K562 (cell line): Measurements from ENCODE around the gene ZDHHC3.

Experiments used
- GABPB2 ChIP-seq: fragments of 250-450 bp; sonication (Bioruptor Pico); conservative IDR thresholded peaks from 2 replicates; pipeline ENCODE4 v1.5.1; 2021; ENCODE audit warnings: mild to moderate bottlenecking
- JUN ChIP-seq, 2 experiments: sonication (generic) in 1 of 2; formaldehyde crosslinking in 1 of 2; IDR thresholded peaks; 2 replicates each; pipeline versions ENCODE4 v1.6.1 to v1.8.0; 2012 to 2022; ENCODE audit warnings: borderline replicate concordance in 2 of 2, mild to moderate bottlenecking in 2 of 2, improper control_type of control experiment in 1 of 2, low read depth in 1 of 2, low read length in 1 of 2, missing genetic modification reagents in 1 of 2
- TAF1 ChIP-seq: IDR thresholded peaks from 2 replicates; pipeline ENCODE4 v1.6.1; 2011; ENCODE audit warnings: mild to moderate bottlenecking, low read length, moderate library complexity; ENCODE audit not compliant: insufficient read depth, control insufficient read depth, severe bottlenecking; ENCODE audit errors: extremely low read depth
- TF ChIP-seq, protein P1 (sequence below): fragments of 450-650 bp; IDR thresholded peaks from one replicate; pipeline ENCODE4 v1.6.1; 2018; ENCODE audit warnings: mild to moderate bottlenecking, moderate library complexity; ENCODE audit not compliant: partially characterized antibody
- TF ChIP-seq, protein P2 (sequence below): sonication (generic); formaldehyde crosslinking; IDR thresholded peaks from 2 replicates; pipeline ENCODE4 v1.8.1; 2023; ENCODE audit warnings: mild to moderate bottlenecking, missing genetic modification reagents, moderate library complexity
- TF ChIP-seq, protein P3 (sequence below): sonication (generic); formaldehyde crosslinking; IDR thresholded peaks from 2 replicates; pipeline ENCODE4 v1.8.1; 2023; ENCODE audit warnings: mild to moderate bottlenecking, missing genetic modification reagents

DNA sequence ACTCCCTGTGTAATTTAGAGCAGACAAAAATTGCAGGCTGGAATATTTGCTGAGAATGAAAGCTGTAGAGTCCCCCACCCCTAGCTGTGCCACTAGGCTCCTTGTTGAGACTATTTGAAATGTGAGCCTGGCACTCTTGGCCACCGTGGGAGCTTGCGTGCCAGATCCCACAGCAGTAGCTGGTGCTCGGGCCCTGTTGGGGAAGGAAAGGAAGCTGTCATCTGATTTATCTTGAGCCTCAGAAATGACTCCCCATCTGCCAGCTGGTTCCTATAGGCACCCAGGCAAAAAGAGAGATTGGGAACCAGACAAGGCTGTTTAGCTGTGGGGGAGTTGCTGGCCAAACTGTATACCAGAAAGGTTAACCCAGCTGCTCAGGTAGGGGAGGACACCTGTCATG, 26.7 kb upstream of the ZDHHC3 start:
- TF ChIP-seq TAF1, result no peak
- TF ChIP-seq GABPB2 (CRISPR knock-in tag), result no peak
- TF ChIP-seq, protein P1, sequence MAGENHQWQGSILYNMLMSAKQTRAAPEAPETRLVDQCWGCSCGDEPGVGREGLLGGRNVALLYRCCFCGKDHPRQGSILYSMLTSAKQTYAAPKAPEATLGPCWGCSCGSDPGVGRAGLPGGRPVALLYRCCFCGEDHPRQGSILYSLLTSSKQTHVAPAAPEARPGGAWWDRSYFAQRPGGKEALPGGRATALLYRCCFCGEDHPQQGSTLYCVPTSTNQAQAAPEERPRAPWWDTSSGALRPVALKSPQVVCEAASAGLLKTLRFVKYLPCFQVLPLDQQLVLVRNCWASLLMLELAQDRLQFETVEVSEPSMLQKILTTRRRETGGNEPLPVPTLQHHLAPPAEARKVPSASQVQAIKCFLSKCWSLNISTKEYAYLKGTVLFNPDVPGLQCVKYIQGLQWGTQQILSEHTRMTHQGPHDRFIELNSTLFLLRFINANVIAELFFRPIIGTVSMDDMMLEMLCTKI, result no peak
- no peak for TF ChIP-seq JUN (IDR thresholded peaks at IDR 0.05; ENCODE audit: borderline replicate concordance, low read depth, low read length)
- no peak for TF ChIP-seq JUN (CRISPR knock-in tag; IDR thresholded peaks at IDR 0.05; ENCODE audit: borderline replicate concordance)
- TF ChIP-seq, protein P2, sequence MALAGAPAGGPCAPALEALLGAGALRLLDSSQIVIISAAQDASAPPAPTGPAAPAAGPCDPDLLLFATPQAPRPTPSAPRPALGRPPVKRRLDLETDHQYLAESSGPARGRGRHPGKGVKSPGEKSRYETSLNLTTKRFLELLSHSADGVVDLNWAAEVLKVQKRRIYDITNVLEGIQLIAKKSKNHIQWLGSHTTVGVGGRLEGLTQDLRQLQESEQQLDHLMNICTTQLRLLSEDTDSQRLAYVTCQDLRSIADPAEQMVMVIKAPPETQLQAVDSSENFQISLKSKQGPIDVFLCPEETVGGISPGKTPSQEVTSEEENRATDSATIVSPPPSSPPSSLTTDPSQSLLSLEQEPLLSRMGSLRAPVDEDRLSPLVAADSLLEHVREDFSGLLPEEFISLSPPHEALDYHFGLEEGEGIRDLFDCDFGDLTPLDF (CRISPR knock-in tag), result no peak
- TF ChIP-seq, protein P3, sequence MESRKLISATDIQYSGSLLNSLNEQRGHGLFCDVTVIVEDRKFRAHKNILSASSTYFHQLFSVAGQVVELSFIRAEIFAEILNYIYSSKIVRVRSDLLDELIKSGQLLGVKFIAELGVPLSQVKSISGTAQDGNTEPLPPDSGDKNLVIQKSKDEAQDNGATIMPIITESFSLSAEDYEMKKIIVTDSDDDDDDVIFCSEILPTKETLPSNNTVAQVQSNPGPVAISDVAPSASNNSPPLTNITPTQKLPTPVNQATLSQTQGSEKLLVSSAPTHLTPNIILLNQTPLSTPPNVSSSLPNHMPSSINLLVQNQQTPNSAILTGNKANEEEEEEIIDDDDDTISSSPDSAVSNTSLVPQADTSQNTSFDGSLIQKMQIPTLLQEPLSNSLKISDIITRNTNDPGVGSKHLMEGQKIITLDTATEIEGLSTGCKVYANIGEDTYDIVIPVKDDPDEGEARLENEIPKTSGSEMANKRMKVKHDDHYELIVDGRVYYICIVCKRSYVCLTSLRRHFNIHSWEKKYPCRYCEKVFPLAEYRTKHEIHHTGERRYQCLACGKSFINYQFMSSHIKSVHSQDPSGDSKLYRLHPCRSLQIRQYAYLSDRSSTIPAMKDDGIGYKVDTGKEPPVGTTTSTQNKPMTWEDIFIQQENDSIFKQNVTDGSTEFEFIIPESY (CRISPR knock-in tag), result no peak
